ENCODE data around the gene TRIM23.

- no peak for TF ChIP-seq CTCF (IDR thresholded peaks at IDR 0.05)
- TF ChIP-seq POLR2A (IDR thresholded peaks at IDR 0.05): no peak
Measured at GRCh38 chr5:65654713-65655112, 30.6 kb upstream of the TRIM23 start.

Measured in thyroid gland (tissue), 4 donors.